BE2C (cell line): Measurements from ENCODE around the gene DNM2.

ENCODE experiments used
- DNase-seq: peaks from one replicate; pipeline ENCODE4 v3.0.0-alpha.2; 2020
- H3K27me3 ChIP-seq: fragments of 250-450 bp; sonication (Bioruptor Pico); 2 replicates; pipeline ENCODE4 v1.5.1; 2020; ENCODE audit warnings: mild to moderate bottlenecking
- H3K36me3 ChIP-seq: fragments of 250-450 bp; sonication (Bioruptor Pico); 2 replicates; pipeline ENCODE4 v1.5.1; 2020; ENCODE audit warnings: mild to moderate bottlenecking
- H3K4me1 ChIP-seq: fragments of 250-450 bp; sonication (Bioruptor Pico); 2 replicates; pipeline ENCODE4 v1.5.1; 2020
- H3K4me3 ChIP-seq: 2 replicates; pipeline ENCODE4 v1.5.1; 2011; ENCODE audit warnings: low read depth, low read length
- H3K9me3 ChIP-seq: fragments of 250-450 bp; sonication (Bioruptor Pico); 2 replicates; pipeline ENCODE4 v1.5.1; 2020
- TF ChIP-seq, protein P1 (sequence below): IDR thresholded peaks from 2 replicates; pipeline ENCODE4 v1.5.1; 2012; ENCODE audit warnings: mild to moderate bottlenecking, low read depth, low read length

The DNM2 gene

DNA sequence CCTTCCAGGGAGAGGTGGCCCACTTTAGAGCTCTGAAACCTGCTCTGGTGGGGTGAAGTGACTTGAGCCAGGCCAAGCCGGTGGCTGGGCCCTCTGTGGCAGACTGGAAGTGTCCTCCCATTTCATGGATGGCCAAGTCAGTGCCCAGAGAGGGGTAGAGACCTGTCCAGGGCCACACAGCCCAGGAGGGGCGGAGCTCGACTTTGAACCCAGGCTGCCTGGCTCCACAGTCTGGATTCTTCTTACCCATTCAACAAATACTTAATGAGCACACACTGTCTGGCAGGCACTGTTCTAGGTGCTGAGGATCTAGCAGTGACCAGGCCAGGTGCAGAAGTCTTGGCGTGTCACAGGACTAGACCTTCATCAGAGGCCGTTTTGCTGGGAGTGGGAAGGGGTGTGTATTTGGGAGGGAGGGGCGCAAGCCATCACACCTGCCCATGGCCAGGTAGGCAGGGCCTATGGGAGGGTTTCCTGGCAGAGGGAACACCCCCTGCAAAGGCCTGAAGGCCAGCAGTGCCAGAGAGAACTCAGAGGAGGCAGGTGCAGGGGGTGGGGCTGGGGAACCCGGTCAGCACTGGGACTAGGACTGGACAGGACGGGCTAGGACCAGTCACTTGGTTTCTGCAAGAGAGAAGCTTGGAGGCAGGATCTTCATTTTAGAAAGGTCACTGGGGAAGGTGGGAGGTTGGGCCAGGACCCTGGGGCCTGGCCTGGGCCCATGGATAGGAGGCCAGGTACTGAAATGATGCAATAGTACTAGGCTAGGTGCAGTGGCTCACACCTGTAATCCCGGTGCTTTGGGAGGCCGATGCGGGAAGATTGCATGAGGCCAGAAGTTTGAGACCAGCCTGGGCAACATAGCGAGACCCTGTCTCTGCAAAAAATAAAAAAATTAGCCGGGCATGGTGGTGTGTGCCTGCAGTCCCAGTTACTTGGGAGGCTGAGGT is 31.8 kb downstream of the DNM2 start:
- Histone ChIP-seq H3K9me3 (no peaks in the 10 kb centered on the region), H3K4me3 (0 out of 2 replicates have a peak overlapping the region, but pooled peaks have one; percentile 19), H3K4me1 (peaks cover 28% of the 10 kb centered on the region), H3K36me3 (no peaks in the 10 kb centered on the region), H3K27me3 (no peaks in the 10 kb centered on the region)
- TF ChIP-seq, protein P1, sequence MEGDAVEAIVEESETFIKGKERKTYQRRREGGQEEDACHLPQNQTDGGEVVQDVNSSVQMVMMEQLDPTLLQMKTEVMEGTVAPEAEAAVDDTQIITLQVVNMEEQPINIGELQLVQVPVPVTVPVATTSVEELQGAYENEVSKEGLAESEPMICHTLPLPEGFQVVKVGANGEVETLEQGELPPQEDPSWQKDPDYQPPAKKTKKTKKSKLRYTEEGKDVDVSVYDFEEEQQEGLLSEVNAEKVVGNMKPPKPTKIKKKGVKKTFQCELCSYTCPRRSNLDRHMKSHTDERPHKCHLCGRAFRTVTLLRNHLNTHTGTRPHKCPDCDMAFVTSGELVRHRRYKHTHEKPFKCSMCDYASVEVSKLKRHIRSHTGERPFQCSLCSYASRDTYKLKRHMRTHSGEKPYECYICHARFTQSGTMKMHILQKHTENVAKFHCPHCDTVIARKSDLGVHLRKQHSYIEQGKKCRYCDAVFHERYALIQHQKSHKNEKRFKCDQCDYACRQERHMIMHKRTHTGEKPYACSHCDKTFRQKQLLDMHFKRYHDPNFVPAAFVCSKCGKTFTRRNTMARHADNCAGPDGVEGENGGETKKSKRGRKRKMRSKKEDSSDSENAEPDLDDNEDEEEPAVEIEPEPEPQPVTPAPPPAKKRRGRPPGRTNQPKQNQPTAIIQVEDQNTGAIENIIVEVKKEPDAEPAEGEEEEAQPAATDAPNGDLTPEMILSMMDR = no peak
- DNase-seq = no peak

DNA sequence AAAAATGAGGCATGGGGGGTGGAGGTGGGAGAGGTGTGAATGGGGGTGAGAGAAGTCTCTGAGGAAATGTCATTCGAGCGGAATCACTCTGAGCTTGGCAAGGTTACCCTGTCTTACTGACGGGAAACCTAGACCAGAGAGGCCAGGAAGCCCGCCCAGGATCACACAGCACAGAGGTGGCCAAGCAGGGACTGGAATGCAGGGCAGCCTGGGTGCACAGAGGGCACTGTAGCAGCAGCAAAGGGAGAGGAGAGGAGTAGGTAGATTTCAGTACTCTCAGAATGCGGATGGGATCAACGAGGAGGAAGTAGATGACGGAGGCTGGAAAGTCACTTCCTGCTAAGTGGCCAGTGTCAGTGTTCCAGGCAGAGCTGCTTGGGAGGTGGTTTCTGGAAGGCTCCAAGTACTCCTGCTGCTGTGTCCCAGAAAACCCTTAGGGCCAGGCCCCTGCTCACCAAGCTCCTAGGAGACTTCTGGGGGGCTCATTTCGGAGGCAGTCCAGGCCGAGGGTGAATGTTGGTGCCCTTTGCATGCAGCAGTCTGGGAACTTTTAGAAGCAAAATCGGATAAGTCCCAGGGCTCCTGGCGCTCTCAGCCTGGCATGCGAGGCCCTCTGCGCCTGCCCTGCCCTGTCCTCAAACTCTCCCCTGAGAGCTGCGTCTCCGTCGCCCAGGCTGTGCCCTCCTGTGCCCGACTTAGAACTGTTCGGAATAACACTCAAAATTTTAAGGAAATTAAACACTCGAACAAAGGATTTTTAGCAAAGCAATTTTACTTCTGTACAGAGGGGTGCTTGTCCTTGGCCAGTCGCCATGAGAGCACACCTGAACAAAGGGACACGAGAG is 33.5 kb downstream of the DNM2 start:
- Histone ChIP-seq H3K4me3 (no peak overlapping the region), H3K27me3 (no peaks in the 10 kb centered on the region), H3K9me3 (no peaks in the 10 kb centered on the region), H3K4me1 (peaks cover 30% of the 10 kb centered on the region), H3K36me3 (no peaks in the 10 kb centered on the region)
- no peak for DNase-seq
- TF ChIP-seq, protein P1 = no peak

DNA sequence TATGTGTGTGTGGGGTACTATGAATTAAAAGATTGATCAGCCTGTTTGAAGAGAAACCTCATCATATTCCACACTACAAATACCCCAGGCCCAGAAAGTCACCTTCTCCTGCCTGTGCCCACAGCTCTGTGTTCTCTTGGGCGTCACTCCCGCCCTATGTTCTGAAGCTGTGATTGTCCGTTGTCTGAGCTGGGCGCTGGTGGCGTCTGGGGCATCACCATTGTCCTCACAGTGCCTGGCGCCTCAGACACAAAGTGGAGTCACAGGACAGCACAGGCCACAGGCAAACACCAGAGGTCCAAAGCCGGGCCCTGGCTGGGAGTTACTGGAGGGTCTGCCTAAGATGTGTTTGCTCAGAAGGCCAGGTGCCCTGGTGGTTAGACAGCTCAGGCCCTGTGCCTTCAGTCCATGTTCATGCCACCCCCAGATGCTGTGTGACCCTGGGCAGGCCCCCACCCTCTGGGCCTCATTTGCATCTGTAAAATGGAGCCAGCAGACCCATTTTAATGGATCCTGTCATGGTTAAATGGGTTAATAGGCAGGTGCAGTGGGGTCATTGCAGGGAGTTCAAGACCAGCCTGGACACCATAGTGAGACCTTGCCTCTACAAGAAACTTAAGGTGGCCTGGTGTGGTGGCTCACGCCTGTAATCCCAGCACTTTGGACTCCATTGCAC is 34.5 kb downstream of the DNM2 start:
- TF ChIP-seq, protein P1 = no peak
- Histone ChIP-seq H3K4me1 (peaks cover 27% of the 10 kb centered on the region), H3K9me3 (no peaks in the 10 kb centered on the region), H3K27me3 (no peaks in the 10 kb centered on the region), H3K4me3 (no peak overlapping the region), H3K36me3 (no peaks in the 10 kb centered on the region)
- DNase-seq = no peak

DNA sequence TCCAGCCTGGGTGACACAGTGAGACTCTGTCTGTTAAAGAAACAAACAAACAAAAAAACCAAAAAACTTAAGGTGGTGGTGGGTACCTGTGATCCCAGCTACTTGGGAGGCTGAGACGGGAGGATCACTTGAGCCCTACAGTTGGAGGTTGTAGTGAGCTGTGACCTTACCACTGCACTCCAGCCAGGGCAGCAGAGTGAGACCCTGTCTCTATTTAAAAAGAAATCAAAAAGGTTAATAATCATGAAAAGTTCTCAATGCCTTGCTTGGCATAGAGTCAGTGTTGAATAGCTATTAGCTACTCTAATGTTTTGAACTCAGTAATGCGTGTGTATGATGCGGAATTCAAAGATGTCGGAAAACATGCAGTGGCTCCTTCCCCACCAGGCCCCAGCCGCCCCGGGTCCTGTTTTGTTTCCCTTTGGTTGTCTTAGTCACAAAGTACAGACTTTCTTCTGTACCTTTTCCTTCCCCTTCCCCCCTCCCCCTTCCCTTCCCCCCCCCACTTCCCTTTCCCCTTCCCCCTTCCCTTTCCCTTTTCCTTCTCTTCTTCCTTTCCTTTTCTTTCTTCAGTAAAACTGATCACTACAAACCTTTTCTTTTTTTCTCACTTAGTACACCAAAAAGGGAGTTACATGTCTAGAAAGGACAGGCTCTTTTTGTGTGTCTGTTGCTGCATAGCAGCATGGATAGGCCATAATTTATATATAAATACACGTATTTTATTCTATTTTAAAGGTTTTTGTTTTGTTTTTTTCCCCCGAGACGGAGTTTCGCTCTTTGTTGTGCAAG is 35.2 kb downstream of the DNM2 start:
- H3K4me3 ChIP-seq = no peak overlapping the region
- no peaks in the 10 kb centered on the region for H3K27me3 ChIP-seq
- no peak for DNase-seq
- no peaks in the 10 kb centered on the region for H3K9me3 ChIP-seq
- H3K4me1 ChIP-seq = peaks cover 20% of the 10 kb centered on the region
- TF ChIP-seq, protein P1 = no peak
- H3K36me3 ChIP-seq = no peaks in the 10 kb centered on the region

DNA sequence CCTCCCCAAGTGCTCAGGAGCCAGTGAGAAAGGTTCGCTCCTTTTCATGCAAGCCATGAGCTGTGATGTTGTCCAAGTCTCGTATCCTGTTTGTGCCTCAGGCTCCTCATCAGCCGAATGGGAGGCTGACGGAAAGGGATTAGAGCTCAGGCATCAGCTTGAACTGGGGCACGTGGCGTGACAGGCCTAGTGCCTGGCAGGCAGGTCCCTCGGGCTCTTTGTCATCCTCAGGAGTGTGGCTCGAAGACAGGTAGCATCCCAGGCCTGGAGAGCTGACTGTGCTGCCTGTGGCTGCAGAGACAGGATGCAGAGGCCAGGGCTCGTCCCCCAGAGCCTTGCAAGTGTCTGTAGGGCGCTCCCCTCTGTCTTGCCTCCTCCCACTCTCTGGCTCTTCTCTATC is 38.5 kb downstream of the DNM2 start:
- no peaks in the 10 kb centered on the region for H3K9me3 ChIP-seq
- no peak for DNase-seq
- TF ChIP-seq, protein P1 = no peak
- peaks cover 5% of the 10 kb centered on the region for H3K36me3 ChIP-seq
- no peak overlapping the region for H3K4me3 ChIP-seq
- H3K27me3 ChIP-seq = no peaks in the 10 kb centered on the region
- peaks cover 10% of the 10 kb centered on the region for H3K4me1 ChIP-seq
